HG03039 (cell line): ENCODE data around the gene ADGRB2.

Experiments used
- ATAC-seq: cut with Tn5 transposase; IDR thresholded peaks from one replicate; pipeline ENCODE4 v1.9.1; 2021; ENCODE audit warnings: mild to moderate bottlenecking, moderate library complexity; ENCODE audit not compliant: unreplicated experiment

ADGRB2 gene

GRCh38 chr1:31703431-31704270 lies 60.5 kb downstream of the ADGRB2 start, which contains the start of gene COL16A1:
Gene COL16A1, minus strand, starts transcription at chr1:31704017. Its CDS starts 1,824 bp downstream, at chr1:31702193.
- ATAC-seq: no peak

DNA sequence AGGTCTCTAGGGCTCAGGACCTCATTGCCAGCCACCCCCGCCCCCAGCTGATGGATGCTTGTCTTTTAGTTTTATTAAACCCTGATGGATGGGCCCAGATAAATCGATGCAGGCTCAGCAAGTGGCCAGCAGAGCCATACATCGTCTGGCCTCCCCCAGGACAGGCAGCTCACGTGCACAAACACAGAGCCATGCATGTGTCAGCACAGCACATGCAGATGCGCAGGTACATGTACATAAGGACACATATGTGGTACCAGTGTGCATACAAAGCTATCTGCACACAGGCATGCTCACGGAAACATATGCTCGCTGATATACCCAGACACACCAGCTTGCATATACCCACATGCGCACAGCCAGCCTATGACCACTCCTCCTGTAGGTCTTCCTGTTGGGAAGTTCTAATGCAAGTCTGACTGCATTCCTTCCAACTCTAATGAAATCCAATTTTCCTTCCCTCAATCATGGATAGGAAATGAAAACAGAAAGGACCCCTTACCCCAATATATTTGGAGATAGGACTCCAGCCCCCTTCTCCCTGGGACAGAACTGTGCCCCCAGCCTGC lies 61.2 kb downstream of the ADGRB2 start:
- no peak for ATAC-seq

DNA sequence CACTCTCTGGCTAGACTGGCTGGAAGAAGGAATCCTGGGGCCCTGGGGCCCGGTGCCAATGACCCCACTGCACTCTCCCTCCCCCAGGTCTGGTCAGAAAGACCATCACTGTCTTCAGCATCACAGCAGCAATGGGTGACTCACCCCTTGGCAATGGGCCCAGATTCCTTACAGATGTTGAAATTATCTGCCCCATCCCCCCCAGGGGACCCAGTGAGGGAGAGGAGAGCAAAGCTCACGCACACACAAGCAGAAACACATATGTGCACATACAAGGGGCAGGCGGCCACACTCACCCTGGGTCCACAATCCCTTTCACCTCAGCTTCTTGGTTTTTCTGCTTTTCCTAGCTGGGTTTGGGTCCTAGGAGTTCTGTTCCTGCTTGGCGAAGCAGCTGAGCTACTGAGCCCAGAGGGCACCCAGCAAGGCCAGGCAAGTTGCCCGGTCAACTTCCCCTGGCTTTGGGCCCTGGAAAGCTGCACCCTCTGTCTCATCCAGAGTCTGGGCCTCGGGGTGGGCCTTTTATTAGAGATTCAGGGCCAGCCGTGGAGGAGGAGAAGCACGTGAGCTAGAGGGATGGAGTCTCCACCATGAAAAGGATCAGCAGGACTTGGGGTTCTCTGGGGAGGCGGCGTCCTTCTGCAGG lies 62.9 kb downstream of the ADGRB2 start:
- no peak for ATAC-seq

GRCh38 chr1:31700468-31701090 lies 63.6 kb downstream of the ADGRB2 start:
- no peak for ATAC-seq

- no peak for ATAC-seq
Observed at GRCh38 chr1:31699341-31699891, 64.7 kb downstream of the ADGRB2 start.

GRCh38 chr1:31697369-31697984 lies 66.7 kb downstream of the ADGRB2 start:
- ATAC-seq: no peak

DNA sequence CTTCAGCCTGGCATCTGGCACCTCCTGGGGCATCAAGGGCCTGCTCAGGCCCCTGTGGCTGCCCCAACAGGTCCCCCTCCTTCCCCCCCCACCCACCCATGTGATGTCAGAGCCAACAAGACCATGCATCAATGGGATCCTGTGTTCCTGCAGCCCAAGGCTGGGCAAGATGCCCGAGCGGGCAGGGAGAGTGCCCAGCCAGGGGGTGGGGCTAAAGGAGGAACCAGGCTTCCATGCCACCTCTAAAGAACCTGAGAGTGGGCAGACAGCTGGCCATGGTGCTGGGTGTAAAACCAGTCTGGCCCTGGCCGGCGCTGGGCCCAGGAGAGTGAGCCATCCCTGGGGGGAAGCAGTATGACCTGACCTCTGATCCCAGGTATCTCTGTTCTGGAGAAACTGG lies 67.9 kb downstream of the ADGRB2 start:
- ATAC-seq: no peak

DNA sequence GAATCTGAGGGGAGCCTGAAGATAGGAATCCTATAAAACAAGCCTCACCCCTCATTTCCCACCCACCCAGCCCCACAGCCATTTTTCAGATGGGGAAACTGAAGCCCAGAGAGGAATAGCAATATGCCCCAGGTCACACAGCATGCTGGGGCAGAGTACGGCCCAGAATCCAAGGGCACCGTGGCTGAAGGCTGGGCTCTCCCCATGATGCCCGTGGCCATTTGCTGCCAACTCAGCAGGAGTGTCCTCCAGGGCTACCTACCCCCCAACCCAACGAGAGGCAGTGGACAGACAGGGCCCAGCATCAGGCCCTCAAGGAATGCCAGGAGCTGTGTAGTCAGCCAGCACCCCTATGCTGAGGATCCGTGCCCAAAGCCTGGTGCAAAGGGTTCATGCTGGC lies 68.8 kb downstream of the ADGRB2 start:
- ATAC-seq: no peak

DNA sequence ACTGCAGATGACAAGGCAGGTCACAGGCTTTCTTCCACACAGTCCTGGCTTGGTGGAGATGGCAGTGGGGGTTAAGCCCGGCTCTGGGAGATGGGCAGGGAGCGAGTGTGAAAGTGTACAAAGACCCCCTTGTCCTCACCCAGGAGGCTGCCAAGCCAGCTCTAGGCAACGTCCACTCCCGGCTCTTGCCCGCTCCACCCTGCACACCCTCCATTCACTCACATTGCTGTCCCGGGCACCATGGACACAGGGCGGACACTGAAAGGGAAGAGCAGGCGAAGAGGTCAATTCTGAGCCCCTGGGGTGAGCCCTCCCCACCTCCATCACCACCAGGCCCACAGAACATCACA lies 69.2 kb downstream of the ADGRB2 start:
- ATAC-seq: no peak

GRCh38 chr1:31694069-31694963 lies 69.8 kb downstream of the ADGRB2 start:
- ATAC-seq: no peak

DNA sequence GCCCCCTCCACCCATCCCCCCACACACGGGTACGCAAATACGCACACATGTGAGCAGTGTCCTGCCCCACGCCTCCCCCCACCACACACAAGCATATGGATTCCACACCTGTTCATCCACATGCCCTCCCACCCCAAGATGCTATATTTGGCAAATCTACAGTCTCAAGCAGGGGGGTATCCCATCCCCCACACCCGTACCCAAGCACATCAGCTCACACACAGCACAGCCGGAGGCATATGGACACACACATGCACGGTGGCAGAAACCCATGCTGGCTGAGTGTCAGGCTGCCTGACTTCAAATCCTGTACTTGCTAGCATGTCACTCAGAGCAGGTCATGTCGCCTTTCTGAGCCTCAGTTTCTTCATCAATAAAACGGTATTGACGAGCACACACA lies 70.9 kb downstream of the ADGRB2 start:
- no peak for ATAC-seq

GRCh38 chr1:31691951-31692350 lies 72.2 kb downstream of the ADGRB2 start:
- ATAC-seq: no peak

DNA sequence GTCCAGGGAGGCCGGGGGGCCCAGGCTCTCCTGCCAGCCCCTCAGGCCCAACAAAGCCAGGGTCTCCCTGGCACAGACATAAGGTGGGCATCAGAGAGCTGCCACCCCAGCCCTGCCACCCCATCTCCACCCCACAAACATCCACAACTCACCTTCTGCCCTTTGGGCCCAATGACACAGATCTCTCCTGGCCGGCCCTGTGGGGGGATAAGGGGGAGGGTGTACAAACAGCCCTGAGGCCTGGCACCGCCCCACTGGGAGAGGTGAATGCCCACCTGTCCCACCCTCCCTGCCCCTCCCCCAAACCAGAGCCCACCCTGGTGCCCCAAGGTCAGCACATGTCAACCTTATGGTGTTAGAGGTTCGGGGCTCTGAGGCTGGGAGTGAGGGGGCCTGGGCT lies 72.7 kb downstream of the ADGRB2 start:
- ATAC-seq: no peak

DNA sequence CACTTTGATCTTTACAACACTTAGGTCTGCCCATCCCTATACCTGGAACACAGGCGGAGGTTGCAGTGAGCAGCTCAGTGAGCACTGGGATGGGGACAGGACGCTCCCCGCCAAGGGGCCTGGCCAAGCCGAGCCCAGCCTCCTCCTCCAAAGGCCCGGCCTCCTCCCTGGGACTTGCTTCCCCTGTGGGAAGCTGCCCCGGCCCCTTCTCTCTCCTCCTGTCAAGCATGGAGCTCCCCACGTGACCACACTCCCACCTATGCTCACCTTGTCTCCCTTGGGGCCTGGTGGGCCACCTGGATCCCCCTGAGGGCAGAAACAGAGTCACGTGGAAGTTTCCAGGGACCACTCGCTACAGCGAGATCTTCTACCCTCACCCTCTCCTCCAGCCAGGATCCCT lies 73.2 kb downstream of the ADGRB2 start:
- ATAC-seq: no peak

GRCh38 chr1:31689854-31690253 lies 74.3 kb downstream of the ADGRB2 start:
- no peak for ATAC-seq

DNA sequence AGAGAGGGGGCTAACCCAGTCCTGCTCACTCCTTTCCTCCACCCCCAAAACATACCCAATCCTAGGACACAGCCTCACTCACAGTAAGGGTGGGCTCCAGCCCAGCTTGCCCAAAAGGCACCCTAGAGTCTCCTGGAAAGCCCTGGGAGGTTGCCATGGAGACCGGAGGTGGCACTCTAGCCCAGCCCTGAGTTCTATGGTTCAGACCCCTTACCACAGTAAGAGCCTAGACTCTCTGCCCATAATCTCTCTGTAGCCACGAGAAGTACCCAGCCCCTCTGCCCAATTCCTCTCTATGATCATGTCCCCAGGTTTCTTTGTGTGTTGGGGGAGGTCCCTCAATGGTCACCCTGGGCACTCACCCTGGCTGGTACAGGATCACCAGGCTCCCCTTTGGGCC lies 74.8 kb downstream of the ADGRB2 start:
- ATAC-seq: no peak

GRCh38 chr1:31688233-31688918 lies 75.8 kb downstream of the ADGRB2 start:
- no peak for ATAC-seq

- no peak for ATAC-seq
Observed at GRCh38 chr1:31687601-31688000, 76.5 kb downstream of the ADGRB2 start.

DNA sequence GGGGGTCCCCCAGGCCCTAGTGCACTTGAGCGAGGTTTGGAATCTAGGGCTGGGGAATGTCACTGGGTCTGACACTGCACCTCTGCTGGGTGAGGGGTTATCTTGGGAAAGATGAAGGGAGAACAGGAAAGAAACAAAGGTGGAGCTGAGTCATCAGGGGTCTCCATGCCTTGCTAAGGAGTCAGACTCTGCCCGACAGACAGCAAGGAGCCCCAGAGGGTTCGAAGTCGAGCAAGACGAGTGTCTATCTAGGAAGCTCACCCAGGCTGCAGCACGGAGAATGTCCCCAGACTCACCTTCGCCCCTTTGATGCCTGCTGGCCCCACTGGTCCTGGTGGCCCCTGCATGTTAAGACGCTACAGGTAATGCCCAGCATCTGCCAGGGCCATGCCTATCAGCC lies 78.3 kb downstream of the ADGRB2 start:
- no peak for ATAC-seq
